Progenitor cell of endocrine pancreas (in vitro differentiated cells): ENCODE measurements around the gene LAMA2. TPM values are rescaled to one million over a fixed set of nuclear protein-coding genes. Genes with fewer than 3 reads are reported as not detected.

ENCODE experiments used
- DNase-seq: peaks from one replicate; pipeline ENCODE4 v3.0.0; 2021; ENCODE audit warnings: low spot score; ENCODE audit not compliant: unreplicated experiment
- H3K27ac Mint-ChIP-seq: 2 replicates; pipeline ENCODE4 v1.8.0; 2021; ENCODE audit warnings: mild to moderate bottlenecking, moderate library complexity, mixed read lengths
- H3K27me3 Mint-ChIP-seq: 2 replicates; pipeline ENCODE4 v1.8.0; 2021; ENCODE audit warnings: mixed read lengths
- H3K36me3 Mint-ChIP-seq: 2 replicates; pipeline ENCODE4 v1.8.0; 2022; ENCODE audit warnings: mixed read lengths; ENCODE audit not compliant: insufficient read depth
- H3K4me1 Mint-ChIP-seq: 2 replicates; pipeline ENCODE4 v1.8.0; 2021; ENCODE audit warnings: low read depth, mixed read lengths
- H3K4me3 Mint-ChIP-seq: 2 replicates; pipeline ENCODE4 v1.8.0; 2021; ENCODE audit warnings: low read depth, mild to moderate bottlenecking, moderate library complexity, mixed read lengths
- H3K9me3 Mint-ChIP-seq: 2 replicates; pipeline ENCODE4 v1.8.0; 2021; ENCODE audit warnings: low read depth, mixed read lengths
- CTCF ChIP-seq: fragments of 200-600 bp; sonication (generic); IDR thresholded peaks from one replicate; pipeline ENCODE4 v1.5.0; 2021; ENCODE audit warnings: antibody characterized with exemption, mild to moderate bottlenecking; ENCODE audit not compliant: unreplicated experiment
- total RNA-seq: library from RNA; stranded (reverse); gene quantifications from 2 replicates; pipeline ENCODE4 v1.2.1, GENCODE V29; 2021

Gene LAMA2
- total RNA-seq, 1 donor from 2014 or later, result 0.22 TPM

GRCh38 chr6:128914051-128914450, 31.1 kb downstream of the LAMA2 start:
- no peak for TF ChIP-seq CTCF
- no peaks in the 10 kb centered on the region for H3K4me1 Mint-ChIP-seq
- no peak overlapping the region for H3K27ac Mint-ChIP-seq
- DNase-seq, result no peak
- no peaks in the 10 kb centered on the region for H3K27me3 Mint-ChIP-seq
- no peak overlapping the region for H3K4me3 Mint-ChIP-seq
- no peaks in the 10 kb centered on the region for H3K9me3 Mint-ChIP-seq
- no peaks in the 10 kb centered on the region for H3K36me3 Mint-ChIP-seq

GRCh38 chr6:128918886-128919285, 35.9 kb downstream of the LAMA2 start:
- DNase-seq, result no peak
- Mint-ChIP-seq H3K27ac (no peak overlapping the region), H3K4me1 (no peaks in the 10 kb centered on the region), H3K4me3 (no peak overlapping the region), H3K9me3 (no peaks in the 10 kb centered on the region), H3K36me3 (no peaks in the 10 kb centered on the region), H3K27me3 (no peaks in the 10 kb centered on the region)
- no peak for TF ChIP-seq CTCF

GRCh38 chr6:128919412-128920180, 36.7 kb downstream of the LAMA2 start:
- Mint-ChIP-seq H3K4me3 (no peak overlapping the region), H3K9me3 (no peaks in the 10 kb centered on the region), H3K4me1 (no peaks in the 10 kb centered on the region), H3K36me3 (no peaks in the 10 kb centered on the region), H3K27ac (no peak overlapping the region), H3K27me3 (no peaks in the 10 kb centered on the region)
- TF ChIP-seq CTCF, result no peak
- DNase-seq, result no peak

GRCh38 chr6:128925765-128926164, 42.8 kb downstream of the LAMA2 start:
- no peaks in the 10 kb centered on the region for H3K36me3 Mint-ChIP-seq
- H3K27ac Mint-ChIP-seq, result no peak overlapping the region
- no peak for TF ChIP-seq CTCF
- no peaks in the 10 kb centered on the region for H3K27me3 Mint-ChIP-seq
- H3K9me3 Mint-ChIP-seq, result no peaks in the 10 kb centered on the region
- H3K4me3 Mint-ChIP-seq, result no peak overlapping the region
- no peaks in the 10 kb centered on the region for H3K4me1 Mint-ChIP-seq
- no peak for DNase-seq

- no peak for TF ChIP-seq CTCF
- no peak for DNase-seq
- H3K27me3 Mint-ChIP-seq, result no peaks in the 10 kb centered on the region
- no peaks in the 10 kb centered on the region for H3K4me1 Mint-ChIP-seq
- H3K4me3 Mint-ChIP-seq, result no peak overlapping the region
- no peaks in the 10 kb centered on the region for H3K36me3 Mint-ChIP-seq
- H3K27ac Mint-ChIP-seq, result no peak overlapping the region
- no peaks in the 10 kb centered on the region for H3K9me3 Mint-ChIP-seq
These were observed 46.9 kb downstream of the LAMA2 start for GRCh38 chr6:128929869-128930268.
